Measurements from ENCODE around the gene THSD4.

The THSD4 gene

GRCh38 chr15:71452893-71453292 lies 337.6 kb downstream of the THSD4 start:
- no peak for DNase-seq (ENCODE audit: low read depth in 3 of 3)

DNA sequence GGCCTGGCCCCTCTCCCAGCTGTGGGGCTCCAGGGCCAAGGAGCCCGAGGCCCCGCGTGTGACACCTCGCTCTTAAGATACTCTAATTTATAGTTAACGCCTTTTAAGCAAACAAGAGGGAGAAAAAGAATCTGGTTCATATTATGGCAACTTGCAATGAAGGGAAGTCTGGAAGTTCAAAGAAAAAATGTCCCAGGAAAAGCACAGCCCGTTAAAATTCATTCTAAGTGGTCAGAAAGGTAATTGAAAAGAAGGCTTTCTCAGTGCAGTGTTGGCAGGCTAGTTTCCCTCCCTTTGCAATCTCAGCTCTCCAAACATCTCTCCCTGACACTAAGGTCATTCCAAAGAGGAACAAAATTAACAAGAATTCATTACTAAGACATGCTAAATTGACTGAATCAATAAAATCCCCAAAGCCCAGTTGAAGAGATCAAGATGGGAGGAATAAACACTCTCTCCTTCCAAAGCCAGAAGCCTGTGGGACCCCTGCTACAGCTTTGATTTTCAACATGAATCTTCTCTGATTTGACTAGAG lies 339.3 kb downstream of the THSD4 start:
- DNase-seq (ENCODE audit: low read depth in 3 of 3): no peak

- no peak for DNase-seq (ENCODE audit: low read depth in 3 of 3)
Observed at GRCh38 chr15:71455107-71455506, 339.8 kb downstream of the THSD4 start.

DNA sequence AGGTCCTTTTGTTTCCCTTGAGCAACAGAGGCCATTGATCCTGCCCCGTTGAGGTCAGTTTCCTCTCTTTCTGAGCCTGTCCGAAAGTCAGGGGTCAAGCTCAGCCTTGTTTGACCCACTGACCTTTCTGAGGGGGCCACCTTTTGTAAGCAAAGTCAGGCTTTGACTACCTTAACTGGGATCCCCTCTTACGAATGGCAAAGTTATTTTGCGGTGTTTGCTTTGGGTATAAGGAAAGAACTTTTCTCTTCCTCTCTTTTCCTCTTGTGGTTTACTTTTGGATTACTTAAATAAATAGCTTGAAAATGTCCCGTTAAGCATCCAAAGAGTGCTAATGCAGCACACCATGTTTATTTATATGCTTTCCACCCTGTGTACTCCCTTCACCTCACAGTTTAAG lies 340.6 kb downstream of the THSD4 start:
- DNase-seq (ENCODE audit: low read depth in 3 of 3): no peak

DNA sequence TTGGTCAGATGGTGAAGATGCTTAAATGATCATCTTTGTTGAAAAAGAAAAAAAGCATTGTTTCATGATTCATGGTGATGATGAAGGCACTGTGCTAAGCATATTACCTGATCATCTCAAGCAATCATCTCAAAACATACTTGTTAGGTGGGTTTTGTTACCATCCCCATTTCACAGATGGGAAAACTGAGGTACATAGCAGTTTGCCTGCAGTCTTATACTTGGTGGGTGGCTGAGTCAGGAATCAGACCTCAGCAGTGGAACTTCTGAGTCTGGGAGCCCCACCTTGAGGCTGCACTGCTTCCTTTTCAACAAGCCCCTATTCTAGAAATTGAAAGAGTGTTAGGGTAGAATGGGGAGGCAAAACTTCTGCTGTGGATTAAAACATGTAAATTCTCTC lies 341.1 kb downstream of the THSD4 start:
- no peak for DNase-seq (ENCODE audit: low read depth in 3 of 3)

DNA sequence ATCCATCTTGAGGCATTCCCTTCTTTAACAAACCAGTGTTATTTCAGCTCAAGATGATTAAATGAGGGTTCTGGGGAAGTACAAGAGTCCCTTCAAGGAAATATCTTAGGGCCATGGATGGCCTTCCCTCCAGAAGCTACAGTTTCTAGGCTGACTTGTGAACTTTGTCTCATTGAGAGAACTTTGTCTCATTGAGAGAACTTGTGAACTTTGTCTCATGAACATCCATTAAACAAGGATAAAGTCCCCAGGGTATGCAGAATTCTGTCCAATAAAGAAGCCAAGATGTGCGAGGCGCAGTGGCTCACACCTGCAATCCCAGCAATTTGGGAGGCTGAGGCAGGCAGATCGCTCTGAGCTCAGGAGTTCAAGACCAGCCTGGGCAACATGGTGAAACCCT lies 341.5 kb downstream of the THSD4 start:
- DNase-seq (ENCODE audit: low read depth in 3 of 3): no peak

- no peak for DNase-seq (ENCODE audit: low read depth in 3 of 3)
Observed at GRCh38 chr15:71458089-71458660, 342.9 kb downstream of the THSD4 start.

GRCh38 chr15:71461748-71462147 lies 346.5 kb downstream of the THSD4 start:
- no peak for DNase-seq (ENCODE audit: low read depth in 3 of 3)

GRCh38 chr15:71462638-71463037 lies 347.4 kb downstream of the THSD4 start:
- no peak for DNase-seq (ENCODE audit: low read depth in 3 of 3)

DNA sequence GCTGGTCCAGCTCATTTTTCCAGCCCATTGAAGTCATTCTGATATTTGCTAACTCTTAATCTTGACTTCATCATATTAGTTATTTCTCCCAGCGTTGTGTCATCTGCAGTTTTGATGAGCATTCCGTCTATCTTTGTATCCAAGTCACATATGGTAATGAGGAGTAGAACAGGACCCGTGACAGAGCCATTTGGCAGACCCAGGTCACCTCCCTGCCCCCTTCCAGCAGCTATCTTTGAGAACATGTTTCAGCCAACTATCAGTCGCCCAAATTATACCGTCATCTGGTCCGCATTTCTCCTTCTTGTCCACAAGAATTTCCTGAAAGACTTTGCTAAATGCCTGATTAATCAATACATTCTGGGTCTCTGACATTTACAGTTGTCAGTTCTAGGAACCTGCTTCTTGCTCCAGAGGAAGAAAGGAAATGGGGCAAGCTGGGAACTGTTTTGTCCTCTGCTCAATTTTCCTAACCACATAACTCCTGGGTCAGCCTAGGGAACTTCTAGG lies 347.9 kb downstream of the THSD4 start:
- DNase-seq (ENCODE audit: low read depth in 3 of 3): no peak

DNA sequence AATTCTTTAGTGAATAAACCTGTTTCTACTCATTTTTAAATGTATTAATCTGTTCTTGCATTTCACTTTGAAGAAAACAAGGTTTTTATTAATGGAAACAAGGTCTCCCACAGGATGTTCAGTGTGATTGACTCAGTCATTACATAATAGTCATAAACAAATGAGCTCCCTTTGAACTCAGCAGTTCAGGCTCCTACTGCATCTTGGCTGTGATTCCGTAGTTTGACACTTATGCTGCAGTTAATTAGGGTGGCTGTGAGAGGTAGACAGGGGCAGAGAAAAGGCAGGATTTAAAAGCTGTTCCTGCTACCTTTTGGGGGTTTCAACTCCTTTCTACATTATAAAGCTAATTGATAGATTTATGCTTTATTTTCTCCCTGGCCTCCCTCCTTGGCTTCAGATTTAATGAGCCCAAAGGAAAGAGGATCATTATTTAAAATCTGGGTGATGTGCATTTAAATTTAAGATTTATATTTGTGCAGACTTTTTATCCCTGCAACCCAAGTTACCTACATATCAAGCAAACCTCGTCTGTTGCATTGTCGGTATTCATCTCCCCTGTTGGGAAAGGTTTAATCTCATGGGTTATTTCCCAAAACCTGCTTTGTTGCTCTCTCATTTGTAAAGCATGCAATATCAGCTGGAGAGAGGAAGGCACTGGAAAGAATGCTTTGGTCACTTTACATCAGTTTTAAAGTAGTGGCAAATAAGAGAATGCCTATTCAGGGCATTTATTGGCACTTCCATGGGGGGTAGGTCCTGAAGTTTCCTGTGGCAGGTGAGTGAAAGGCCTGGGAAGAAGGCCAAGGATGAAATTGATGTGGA lies 350.1 kb downstream of the THSD4 start:
- DNase-seq (ENCODE audit: low read depth in 3 of 3): no peak

DNA sequence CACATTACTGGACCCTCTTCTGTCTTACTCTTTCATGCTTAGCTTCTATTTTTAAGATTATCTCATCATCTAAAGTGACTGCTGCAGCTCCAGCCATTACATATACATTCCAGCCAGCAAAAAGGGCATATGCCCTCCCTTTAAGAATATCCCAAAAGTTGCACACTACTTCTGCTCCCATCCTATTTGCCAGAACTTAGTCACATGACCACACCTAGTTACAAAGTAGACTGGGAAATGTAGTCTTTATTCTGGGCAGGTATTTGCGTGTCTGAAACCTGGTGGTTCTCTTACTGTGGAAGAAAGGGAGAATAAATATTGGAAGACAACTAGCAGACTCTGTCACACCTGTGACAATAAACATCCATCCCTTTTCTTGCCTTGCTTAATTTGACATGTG lies 353.4 kb downstream of the THSD4 start:
- no peak for DNase-seq (ENCODE audit: low read depth in 3 of 3)

- no peak for DNase-seq (ENCODE audit: low read depth in 3 of 3)
Observed at GRCh38 chr15:71469413-71469812, 354.1 kb downstream of the THSD4 start.

DNA sequence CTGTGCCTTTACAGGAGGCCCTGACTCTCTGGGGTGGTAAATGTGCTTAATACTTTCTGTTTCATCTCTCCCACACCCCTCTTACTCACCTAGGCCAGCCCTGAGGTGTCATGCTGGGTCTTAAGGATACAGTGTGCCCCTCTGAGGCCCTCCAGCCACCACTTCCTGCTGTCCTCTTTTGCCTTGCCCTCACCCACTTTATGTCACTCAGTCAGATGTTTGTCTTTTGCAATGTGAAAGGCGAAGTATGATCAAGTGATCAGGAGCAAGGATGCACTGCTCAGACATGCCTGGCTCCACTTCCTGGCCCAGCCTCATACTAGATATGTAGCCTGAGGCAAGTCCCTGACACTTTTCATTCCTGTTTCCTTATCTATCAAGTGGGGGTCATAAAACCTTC lies 356.1 kb downstream of the THSD4 start:
- DNase-seq (ENCODE audit: low read depth in 3 of 3): no peak

- DNase-seq (ENCODE audit: low read depth in 3 of 3): no peak
Observed at GRCh38 chr15:71472566-71472965, 357.3 kb downstream of the THSD4 start.

GRCh38 chr15:71473751-71474150 lies 358.5 kb downstream of the THSD4 start:
- no peak for DNase-seq (ENCODE audit: low read depth in 3 of 3)

DNA sequence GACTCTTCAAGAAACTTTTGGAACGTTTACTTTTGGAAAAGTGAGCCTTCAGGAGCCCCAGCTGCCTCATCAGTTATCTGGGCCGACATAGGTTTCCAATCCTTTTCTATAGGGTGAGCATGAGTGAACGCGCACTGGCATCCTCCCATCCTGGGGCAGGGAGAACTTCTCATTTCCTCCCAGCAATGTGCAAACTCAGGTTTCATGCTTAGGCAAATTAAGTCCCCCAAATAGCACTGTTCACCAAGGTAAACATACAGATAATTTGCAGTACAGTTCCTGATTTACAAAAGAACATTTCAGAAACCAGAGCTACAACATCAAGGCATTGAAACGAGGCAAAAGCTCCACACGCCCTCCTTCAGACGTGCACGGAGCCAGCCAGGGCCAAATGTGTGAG lies 361.6 kb downstream of the THSD4 start:
- no peak for DNase-seq (ENCODE audit: low read depth in 3 of 3)

DNA sequence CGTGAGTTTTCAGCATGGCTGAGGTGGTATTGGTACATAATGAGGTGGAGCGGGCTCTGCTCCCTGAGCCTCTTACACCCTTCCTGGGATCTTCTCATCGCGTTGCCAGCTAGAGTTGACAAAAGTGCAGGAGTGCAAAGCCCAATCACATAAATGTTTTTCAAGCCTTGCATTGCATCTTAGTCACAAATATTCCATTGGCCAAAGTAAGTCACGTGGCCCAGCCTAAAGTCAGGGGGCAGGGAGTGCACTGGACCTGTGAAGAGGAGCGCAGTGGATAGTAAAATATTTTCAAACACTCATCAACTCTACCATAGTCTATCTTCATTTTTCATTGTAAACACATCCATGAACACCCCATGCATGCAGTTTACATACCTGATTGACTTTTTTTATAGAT lies 365.3 kb downstream of the THSD4 start:
- DNase-seq (ENCODE audit: low read depth in 3 of 3): no peak

DNA sequence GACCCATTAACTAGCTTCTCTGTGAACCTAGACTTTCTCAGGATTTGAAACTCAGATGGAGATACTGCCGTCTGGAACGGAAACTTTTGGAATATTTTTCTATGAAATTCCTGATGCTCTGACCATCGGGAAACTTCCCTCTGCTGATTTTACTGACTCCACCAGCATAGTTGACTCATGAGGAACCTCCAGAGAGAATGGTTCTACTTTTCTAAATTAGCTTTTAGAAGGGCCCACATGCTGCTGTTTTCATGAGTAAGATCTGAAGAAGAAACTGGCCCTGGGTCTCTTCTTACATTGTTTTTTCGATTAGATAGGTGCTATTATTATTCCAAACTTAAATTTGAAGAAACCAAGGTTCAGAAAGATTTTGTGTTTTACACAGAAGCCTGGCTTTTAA lies 368.8 kb downstream of the THSD4 start:
- no peak for DNase-seq (ENCODE audit: low read depth in 3 of 3)

GRCh38 chr15:71485094-71485693 lies 369.9 kb downstream of the THSD4 start:
- DNase-seq (ENCODE audit: low read depth in 3 of 3): no peak

DNA sequence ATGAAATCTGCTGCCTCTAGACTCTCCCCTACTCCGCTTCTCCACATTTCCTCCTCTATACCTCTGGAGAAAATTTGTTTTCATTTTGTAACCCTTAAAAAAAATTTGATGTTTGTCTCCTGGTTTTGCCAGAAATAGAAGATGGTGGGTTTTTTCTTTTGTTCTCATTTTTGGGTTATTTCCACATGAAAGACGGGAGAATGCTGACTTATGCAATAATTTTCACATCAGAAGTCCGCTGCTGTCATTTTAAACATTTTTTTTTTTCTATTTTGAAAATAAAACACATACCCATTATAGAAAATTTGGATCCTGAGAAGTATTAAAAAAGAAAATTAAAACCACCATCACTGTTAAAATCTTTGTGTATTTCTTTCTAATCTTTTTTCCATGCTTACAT lies 374.3 kb downstream of the THSD4 start:
- no peak for DNase-seq (ENCODE audit: low read depth in 3 of 3)

GRCh38 chr15:71493526-71493925 lies 378.3 kb downstream of the THSD4 start:
- no peak for DNase-seq (ENCODE audit: low read depth in 3 of 3)
